Activated CD4-positive, alpha-beta T cell treated with anti-CD3 and anti-CD28 coated beads, Interleukin-2, Interleukin-6, amounts not matched to agents 100 ng/mL and 50 ng/mL, durations not matched to agents 16 hours and 8 hours (primary cell): Measurements from ENCODE around the gene P2RX3.
A peak's percentile ranks its signal among the peaks of the same experiment; 100 is the strongest.
"Not testable (repeated sequence)": the region's sequence is repeated elsewhere in the genome, so short reads cannot be mapped to it uniquely, and the experiment has no call there.

ENCODE experiments used
- DNase-seq: peaks from one replicate; pipeline ENCODE4 v3.0.0-alpha.2; 2020

Gene P2RX3

GRCh38 chr11:57325735-57326048 is 12.5 kb upstream of the P2RX3 start:
- DNase-seq, result no peak

- DNase-seq, result no peak
These were observed 10.4 kb upstream of the P2RX3 start for GRCh38 chr11:57327721-57328120.

GRCh38 chr11:57330029-57330428 is 8.1 kb upstream of the P2RX3 start:
- peak; percentile 54 for DNase-seq

- DNase-seq, result no peak
These were observed 6.4 kb upstream of the P2RX3 start for GRCh38 chr11:57331720-57332119.

- no peak for DNase-seq
These were observed 5.3 kb upstream of the P2RX3 start for GRCh38 chr11:57332694-57333440.

GRCh38 chr11:57335023-57335342 is 3.2 kb upstream of the P2RX3 start:
- peak; percentile 13 for DNase-seq

- DNase-seq, result peak; percentile 94
These were observed 2.6 kb upstream of the P2RX3 start, which contains the start of gene SSRP1 for GRCh38 chr11:57335343-57336110. SSRP1 (minus strand) TSS chr11:57335892; CDS start chr11:57335121, 771 bp downstream.

GRCh38 chr11:57336111-57336666 is 2.0 kb upstream of the P2RX3 start:
- peak; percentile 23 for DNase-seq

GRCh38 chr11:57336856-57337255 is 1.3 kb upstream of the P2RX3 start:
- DNase-seq, result not testable (repeated sequence)

GRCh38 chr11:57339328-57339727 is 1.2 kb downstream of the P2RX3 start:
- DNase-seq, result no peak

- no peak for DNase-seq
These were observed 2.0 kb downstream of the P2RX3 start for GRCh38 chr11:57340039-57340615.

- DNase-seq, result no peak
These were observed 3.2 kb downstream of the P2RX3 start for GRCh38 chr11:57341250-57341808.

- no peak for DNase-seq
These were observed 4.5 kb downstream of the P2RX3 start for GRCh38 chr11:57342702-57343101.

GRCh38 chr11:57343825-57344224 is 5.7 kb downstream of the P2RX3 start:
- DNase-seq, result no peak

- DNase-seq, result no peak
These were observed 6.7 kb downstream of the P2RX3 start for GRCh38 chr11:57344826-57345225.

GRCh38 chr11:57345555-57346211 is 7.5 kb downstream of the P2RX3 start:
- DNase-seq, result peak; percentile 75

GRCh38 chr11:57347336-57347735 is 9.2 kb downstream of the P2RX3 start:
- no peak for DNase-seq

GRCh38 chr11:57348052-57348451 is 9.9 kb downstream of the P2RX3 start:
- no peak for DNase-seq

- no peak for DNase-seq
These were observed 10.6 kb downstream of the P2RX3 start for GRCh38 chr11:57348636-57349313.

- peak; percentile 67 for DNase-seq
These were observed 11.5 kb downstream of the P2RX3 start for GRCh38 chr11:57349491-57350274.

GRCh38 chr11:57353036-57353435 is 14.9 kb downstream of the P2RX3 start:
- no peak for DNase-seq

GRCh38 chr11:57353446-57353845 is 15.3 kb downstream of the P2RX3 start:
- DNase-seq, result no peak
